Peyer's patch (tissue), 4 donors: ENCODE measurements around the gene CHFR. TPM values are rescaled to one million over a fixed set of nuclear protein-coding genes. Genes with fewer than 3 reads are reported as not detected.
"Not testable (repeated sequence)": the region's sequence is repeated elsewhere in the genome, so short reads cannot be mapped to it uniquely, and the experiment has no call there.

Experiments
- DNase-seq, 3 donors: peaks; one replicate each; pipeline ENCODE4 v3.0.0-alpha.2; 2017 to 2019
- H3K27ac ChIP-seq, 4 donors: fragments of 200-600 bp; sonication (generic); one replicate each; pipeline ENCODE4 v1.5.1; 2016 to 2019
- H3K27me3 ChIP-seq, 2 donors: fragments of 200-600 bp; sonication (generic); one replicate each; pipeline ENCODE4 v1.5.1; 2019
- H3K36me3 ChIP-seq, 3 donors: fragments of 200-600 bp; sonication (generic); one replicate each; pipeline ENCODE4 v1.5.1; 2016 to 2019
- H3K4me1 ChIP-seq, 4 donors: fragments of 200-600 bp; sonication (generic); one replicate each; pipeline ENCODE4 v1.5.1; 2016 to 2019
- H3K4me3 ChIP-seq, 4 donors: fragments of 200-600 bp; sonication (generic); 1 replicate in 3 of 4; 2 replicates in 1 of 4; pipeline ENCODE4 v1.5.1; 2016 to 2019; ENCODE audit warnings: mild to moderate bottlenecking in 1 of 4
- H3K9me3 ChIP-seq, 4 donors: fragments of 200-600 bp; sonication (generic); one replicate each; pipeline ENCODE4 v1.5.1; 2016 to 2019; ENCODE audit warnings: mild to moderate bottlenecking in 1 of 4
- POLR2A ChIP-seq, 2 donors: fragments of 450-650 bp; IDR thresholded peaks; one replicate each; pipeline ENCODE4 v1.5.1; 2017; ENCODE audit warnings: antibody characterized with exemption in 2 of 2, mild to moderate bottlenecking in 2 of 2, moderate library complexity in 2 of 2
- total RNA-seq, 4 donors: library from RNA; depleted of rRNA; stranded (reverse); fragments of >200 nt; gene quantifications; one replicate each; pipeline ENCODE4 v1.1.0, GENCODE V29; 2016
- TF ChIP-seq, protein P1 (sequence below), 6 experiments: fragments of 450-650 bp in 4 of 6; fragments of 200-600 bp in 2 of 6; sonication (generic) in 1 of 6; IDR thresholded peaks; one replicate each; pipeline ENCODE4 v1.5.1; 2017 to 2019; ENCODE audit warnings: antibody characterized with exemption in 6 of 6, mild to moderate bottlenecking in 3 of 6, moderate library complexity in 1 of 6

The CHFR gene
- total RNA-seq, 4 donors from 2014 or later = 80.6 to 125 (median 94.7) TPM

DNA sequence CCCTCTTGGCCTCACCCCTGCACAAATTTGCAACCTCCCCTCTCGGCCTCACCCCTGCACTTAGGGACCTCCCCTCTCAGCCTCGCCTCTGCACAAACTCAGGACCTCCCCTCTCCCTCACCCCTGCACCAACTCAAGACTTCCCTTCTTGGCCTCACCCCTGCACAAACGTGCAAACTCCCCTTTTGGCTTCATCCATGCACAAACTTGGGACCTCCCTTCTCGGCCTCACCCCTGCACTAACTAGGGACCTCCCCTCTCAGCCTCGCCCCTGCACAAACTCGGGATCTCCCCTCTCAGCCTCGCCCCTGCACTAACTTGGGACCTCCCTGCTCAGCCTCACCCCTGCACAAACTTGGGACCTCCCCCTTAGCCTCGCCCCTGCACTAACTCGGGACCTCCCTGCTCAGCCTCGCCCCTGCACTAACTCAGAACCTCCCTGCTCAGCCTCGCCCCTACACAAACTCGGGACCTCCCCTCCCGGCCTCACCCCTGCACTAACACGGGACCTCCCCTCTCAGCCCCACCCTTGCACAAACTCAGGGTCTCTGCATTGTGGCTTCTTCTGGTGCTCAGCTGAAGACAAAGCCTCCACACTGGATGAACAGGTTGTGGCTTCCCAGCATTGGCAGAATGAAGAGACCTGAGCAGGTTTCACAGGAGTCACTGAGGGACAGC lies 47.7 kb downstream of the CHFR start:
- TF ChIP-seq POLR2A (IDR thresholded peaks at IDR 0.05) = no peak
- TF ChIP-seq, protein P1, sequence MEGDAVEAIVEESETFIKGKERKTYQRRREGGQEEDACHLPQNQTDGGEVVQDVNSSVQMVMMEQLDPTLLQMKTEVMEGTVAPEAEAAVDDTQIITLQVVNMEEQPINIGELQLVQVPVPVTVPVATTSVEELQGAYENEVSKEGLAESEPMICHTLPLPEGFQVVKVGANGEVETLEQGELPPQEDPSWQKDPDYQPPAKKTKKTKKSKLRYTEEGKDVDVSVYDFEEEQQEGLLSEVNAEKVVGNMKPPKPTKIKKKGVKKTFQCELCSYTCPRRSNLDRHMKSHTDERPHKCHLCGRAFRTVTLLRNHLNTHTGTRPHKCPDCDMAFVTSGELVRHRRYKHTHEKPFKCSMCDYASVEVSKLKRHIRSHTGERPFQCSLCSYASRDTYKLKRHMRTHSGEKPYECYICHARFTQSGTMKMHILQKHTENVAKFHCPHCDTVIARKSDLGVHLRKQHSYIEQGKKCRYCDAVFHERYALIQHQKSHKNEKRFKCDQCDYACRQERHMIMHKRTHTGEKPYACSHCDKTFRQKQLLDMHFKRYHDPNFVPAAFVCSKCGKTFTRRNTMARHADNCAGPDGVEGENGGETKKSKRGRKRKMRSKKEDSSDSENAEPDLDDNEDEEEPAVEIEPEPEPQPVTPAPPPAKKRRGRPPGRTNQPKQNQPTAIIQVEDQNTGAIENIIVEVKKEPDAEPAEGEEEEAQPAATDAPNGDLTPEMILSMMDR (IDR thresholded peaks at IDR 0.05) = no peak
- peaks cover 0 to 51% (median 0%) of the 10 kb centered on the region in 3 donors for H3K36me3 ChIP-seq
- no peaks in the 10 kb centered on the region for H3K9me3 ChIP-seq
- no peak overlapping the region for H3K4me3 ChIP-seq
- no peaks in the 10 kb centered on the region for H3K27me3 ChIP-seq
- DNase-seq = no peak
- H3K4me1 ChIP-seq = no peaks in the 10 kb centered on the region
- H3K27ac ChIP-seq = no peak overlapping the region

DNA sequence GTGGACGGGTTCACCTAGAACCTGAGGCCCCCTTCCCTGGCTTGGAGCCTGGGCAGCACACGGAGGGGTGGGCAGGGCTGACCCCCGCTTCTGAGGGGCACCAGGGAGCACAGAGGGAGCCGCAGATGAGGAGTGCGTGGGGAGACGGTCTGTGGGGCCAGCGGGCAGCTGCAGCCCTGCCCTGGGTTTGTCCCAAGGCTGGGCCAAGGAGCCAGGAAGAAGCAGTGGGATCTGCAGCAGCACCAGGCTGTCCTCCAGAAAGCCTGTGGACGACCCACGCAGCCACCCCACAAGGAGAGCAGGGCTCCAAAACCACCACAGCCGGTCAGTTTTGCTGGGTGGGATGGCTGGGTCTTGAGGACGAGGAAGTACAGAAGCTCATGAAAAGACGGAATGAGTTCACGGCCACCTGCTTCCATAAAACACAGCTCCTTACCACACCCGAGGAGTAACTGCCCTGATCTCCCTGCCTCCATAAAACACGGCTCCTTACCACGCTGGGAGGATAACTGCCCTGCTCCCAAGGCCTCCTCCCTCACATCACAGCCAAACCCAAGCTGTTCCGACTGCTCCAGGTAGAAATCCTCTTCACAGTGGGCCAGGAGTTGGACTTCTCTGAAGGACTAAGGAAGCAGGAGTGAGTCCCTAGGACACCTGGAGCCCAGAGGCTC lies 48.9 kb downstream of the CHFR start:
- no peak overlapping the region for H3K4me3 ChIP-seq
- no peaks in the 10 kb centered on the region for H3K9me3 ChIP-seq
- TF ChIP-seq POLR2A (IDR thresholded peaks at IDR 0.05) = no peak
- TF ChIP-seq, protein P1 (IDR thresholded peaks at IDR 0.05) = no peak
- no peak for DNase-seq
- H3K4me1 ChIP-seq = no peaks in the 10 kb centered on the region
- H3K27me3 ChIP-seq = no peaks in the 10 kb centered on the region
- no peak overlapping the region for H3K27ac ChIP-seq
- peaks cover 0 to 40% (median 0%) of the 10 kb centered on the region in 3 donors for H3K36me3 ChIP-seq

DNA sequence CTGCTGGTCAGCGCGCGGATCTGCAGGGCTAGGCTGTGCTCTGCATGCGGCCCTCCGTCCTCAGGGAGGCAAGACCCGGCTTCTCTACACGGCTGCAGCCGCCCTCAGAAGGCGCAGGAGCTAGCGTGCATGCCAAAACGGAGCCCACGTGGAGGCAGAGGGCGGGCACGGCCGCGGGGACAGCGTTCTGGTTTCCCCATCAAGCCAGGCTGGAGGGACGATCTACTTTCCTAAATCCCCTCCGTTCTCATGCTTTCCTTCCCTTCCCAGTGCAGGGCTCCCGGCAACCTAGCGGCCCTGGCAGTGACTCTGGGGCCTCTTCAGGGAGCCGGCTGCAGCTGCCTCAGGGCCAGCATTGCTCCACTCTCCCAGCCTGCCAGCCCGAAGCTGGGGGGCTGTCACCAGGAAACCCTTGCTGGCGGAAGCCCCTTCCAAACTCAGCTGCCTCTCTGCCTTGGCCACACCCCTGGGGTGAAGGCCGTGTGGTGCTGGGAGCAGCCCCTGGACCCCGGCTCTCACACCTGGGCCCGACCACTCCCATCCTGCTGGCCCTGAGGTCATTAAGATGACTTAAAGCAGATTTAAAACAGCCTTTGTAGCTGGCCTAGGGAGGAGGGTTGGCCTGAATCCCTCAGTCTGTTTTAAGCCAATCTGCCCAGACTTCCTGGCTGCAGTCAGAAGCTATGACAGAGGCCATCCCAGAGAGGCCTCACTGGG lies 49.6 kb downstream of the CHFR start:
- Histone ChIP-seq H3K4me3 (no peak overlapping the region), H3K9me3 (no peaks in the 10 kb centered on the region), H3K27me3 (no peaks in the 10 kb centered on the region), H3K27ac (no peak overlapping the region), H3K4me1 (no peaks in the 10 kb centered on the region), H3K36me3 (peaks cover 0 to 36% (median 0%) of the 10 kb centered on the region in 3 donors)
- DNase-seq = no peak
- TF ChIP-seq POLR2A (IDR thresholded peaks at IDR 0.05) = no peak
- TF ChIP-seq, protein P1 (IDR thresholded peaks at IDR 0.05) = no peak

DNA sequence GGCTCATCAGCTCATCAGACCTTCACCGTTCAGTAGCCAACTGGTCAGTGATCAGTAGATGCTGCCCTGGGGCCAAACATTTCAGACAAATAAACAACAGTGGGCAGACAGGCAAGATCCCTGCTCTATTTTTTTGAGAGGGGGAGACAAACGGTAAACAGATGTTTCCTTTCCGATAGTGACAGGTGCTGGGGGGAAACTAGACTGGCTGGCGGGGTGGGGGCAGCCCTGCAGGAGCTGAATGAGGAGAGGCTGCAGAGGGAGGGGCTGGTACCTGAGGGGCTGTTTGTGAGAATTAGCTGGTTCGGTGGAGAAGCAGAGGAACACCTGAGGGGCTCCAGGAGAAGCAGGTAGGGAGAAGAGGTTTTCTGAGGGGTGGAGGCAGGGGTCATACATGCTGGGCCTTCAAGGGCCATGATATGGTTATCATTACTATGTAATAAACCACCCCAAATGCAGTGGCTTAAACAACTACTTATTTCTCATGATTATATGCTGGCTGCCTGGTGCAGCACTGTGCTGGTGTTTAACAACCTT lies 50.5 kb downstream of the CHFR start:
- Histone ChIP-seq H3K4me1 (no peaks in the 10 kb centered on the region), H3K9me3 (no peaks in the 10 kb centered on the region), H3K27me3 (no peaks in the 10 kb centered on the region), H3K27ac (no peak overlapping the region), H3K36me3 (peaks cover 0 to 29% (median 0%) of the 10 kb centered on the region in 3 donors), H3K4me3 (no peak overlapping the region)
- no peak for DNase-seq
- TF ChIP-seq, protein P1 (IDR thresholded peaks at IDR 0.05) = no peak
- no peak for TF ChIP-seq POLR2A (IDR thresholded peaks at IDR 0.05)

DNA sequence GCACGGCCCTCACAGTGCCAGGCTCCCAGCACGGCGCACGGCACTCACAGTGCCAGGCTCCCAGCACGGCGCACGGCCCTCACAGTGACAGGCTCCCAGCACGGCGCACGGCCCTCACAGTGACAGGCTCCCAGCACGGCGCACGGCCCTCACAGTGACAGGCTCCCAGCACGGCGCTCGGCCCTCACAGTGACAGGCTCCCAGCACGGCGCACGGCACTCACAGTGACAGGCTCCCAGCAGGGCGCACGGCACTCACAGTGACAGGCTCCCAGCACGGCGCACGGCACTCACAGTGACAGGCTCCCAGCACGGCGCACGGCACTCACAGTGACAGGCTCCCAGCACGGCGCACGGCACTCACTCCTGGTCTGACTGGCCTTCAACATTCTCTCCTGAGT lies 51.2 kb downstream of the CHFR start:
- not testable (repeated sequence) for H3K27me3 ChIP-seq, DNase-seq, H3K27ac ChIP-seq, H3K4me3 ChIP-seq, H3K4me1 ChIP-seq, H3K9me3 ChIP-seq
- H3K36me3 ChIP-seq = peaks cover 0 to 22% (median 0%) of the 10 kb centered on the region in 3 donors
